ENCODE results near the gene SRD5A2. TPM values are rescaled to one million over a fixed set of nuclear protein-coding genes. Genes with fewer than 3 reads are reported as not detected.
"Not testable (repeated sequence)": the region's sequence is repeated elsewhere in the genome, so short reads cannot be mapped to it uniquely, and the experiment has no call there.

The SRD5A2 gene
- total RNA-seq, 1 donor from 2014 or later = not detected

- no peak for DNase-seq (ENCODE audit: low spot score)
- intact Hi-C loops (cut with DNase I) = no loop called here
Measured at GRCh38 chr2:31539505-31539904, 41.2 kb downstream of the SRD5A2 start.

- intact Hi-C loops (cut with DNase I) = no loop called here
Measured at GRCh38 chr2:31535768-31536167, 45.0 kb downstream of the SRD5A2 start.

GRCh38 chr2:31534636-31535035 is 46.1 kb downstream of the SRD5A2 start:
- intact Hi-C loops (cut with DNase I) = no loop called here
- no peak for DNase-seq (ENCODE audit: low spot score)

More at GRCh38 chr2:31535768-31536167, 45.0 kb downstream of the SRD5A2 start:
- DNase-seq (ENCODE audit: low spot score) = no peak

DNA sequence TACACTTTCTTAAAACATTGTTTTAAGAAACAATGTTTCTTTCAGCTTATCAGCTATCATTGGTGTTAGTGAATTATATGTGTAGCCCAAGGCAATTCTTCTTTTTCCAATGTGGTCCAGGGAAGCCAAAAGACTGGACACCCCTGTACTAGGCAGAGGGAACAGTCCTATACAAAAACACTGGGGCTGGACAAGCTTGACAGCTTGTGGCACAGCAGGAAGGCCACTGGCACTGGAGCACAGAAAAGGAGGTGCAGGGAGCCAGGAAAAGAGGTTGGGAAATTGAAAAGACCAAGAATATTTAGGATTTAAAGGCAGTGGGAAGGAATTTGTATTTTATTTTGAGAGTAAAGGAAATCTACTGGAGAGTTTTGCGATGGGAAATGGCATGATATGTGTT is 47.7 kb downstream of the SRD5A2 start:
- intact Hi-C loops (cut with DNase I) = no loop called here
- DNase-seq (ENCODE audit: low spot score) = no peak

DNA sequence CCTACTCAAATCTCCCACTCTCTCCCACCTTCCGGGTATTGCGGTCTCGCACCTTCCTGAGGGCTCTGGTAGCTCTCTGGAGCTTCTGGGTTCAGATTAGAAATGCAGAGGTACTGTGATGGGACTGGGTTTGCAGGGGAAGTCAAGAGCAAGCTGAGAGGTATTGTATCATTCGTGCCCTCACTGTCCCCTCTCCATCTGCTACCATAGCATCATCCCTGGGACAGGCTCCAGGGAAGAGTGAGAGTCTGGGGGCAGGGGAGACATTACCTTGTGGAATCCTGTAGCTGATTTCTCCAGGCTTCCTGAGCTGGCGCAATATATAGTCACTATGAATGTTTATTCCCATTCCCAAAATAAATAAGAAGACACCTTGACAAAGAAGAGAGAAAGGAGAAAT is 49.6 kb downstream of the SRD5A2 start:
- DNase-seq (ENCODE audit: low spot score) = no peak
- intact Hi-C loops (cut with DNase I) = no loop called here

GRCh38 chr2:31529256-31529655 is 51.5 kb downstream of the SRD5A2 start:
- intact Hi-C loops (cut with DNase I) = no loop called here
- DNase-seq (ENCODE audit: low spot score) = no peak

GRCh38 chr2:31528823-31529222 is 51.9 kb downstream of the SRD5A2 start:
- no peak for DNase-seq (ENCODE audit: low spot score)
- intact Hi-C loops (cut with DNase I) = no loop called here

GRCh38 chr2:31526946-31527732 is 53.6 kb downstream of the SRD5A2 start:
- no peak for DNase-seq (ENCODE audit: low spot score)
- intact Hi-C loops (cut with DNase I) = no loop called here

- no peak for DNase-seq (ENCODE audit: low spot score)
- intact Hi-C loops (cut with DNase I) = no loop called here
Measured at GRCh38 chr2:31525876-31526275, 54.9 kb downstream of the SRD5A2 start.

DNA sequence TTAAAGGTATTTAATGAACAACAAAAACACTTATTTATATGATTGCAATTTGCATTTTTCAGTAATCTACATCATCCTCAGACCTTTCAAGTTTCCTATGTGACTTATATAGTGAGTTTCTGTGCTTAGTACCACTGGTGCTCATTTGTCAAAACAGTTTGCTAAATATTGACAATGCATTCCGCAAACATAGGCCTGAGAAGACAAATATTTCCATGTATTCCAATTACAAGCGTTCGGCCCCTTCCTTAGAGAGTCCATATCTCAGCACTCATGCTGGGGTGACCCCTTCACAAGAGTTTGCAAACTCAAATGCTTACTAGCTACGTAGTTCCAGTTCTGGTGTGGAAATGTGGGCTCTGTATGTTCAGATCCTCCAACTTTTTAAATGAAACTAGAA is 56.1 kb downstream of the SRD5A2 start:
- intact Hi-C loops (cut with DNase I) = loop anchor here (5.0 kb wide), 1 partner anchor 812 kb away; no protein-coding TSS in a partner anchor
- DNase-seq (ENCODE audit: low spot score) = no peak

- intact Hi-C loops (cut with DNase I) = loop anchor here (5.0 kb wide), 1 partner anchor 812 kb away; no protein-coding TSS in a partner anchor
- no peak for DNase-seq (ENCODE audit: low spot score)
Measured at GRCh38 chr2:31523871-31524492, 56.8 kb downstream of the SRD5A2 start.

- intact Hi-C loops (cut with DNase I) = loop anchor here (5.0 kb wide), 1 partner anchor 810 kb away; no protein-coding TSS in a partner anchor
- no peak for DNase-seq (ENCODE audit: low spot score)
Measured at GRCh38 chr2:31522786-31523185, 58.0 kb downstream of the SRD5A2 start.

- DNase-seq (ENCODE audit: low spot score) = no peak
- intact Hi-C loops (cut with DNase I) = no loop called here
Measured at GRCh38 chr2:31517442-31518203, 63.1 kb downstream of the SRD5A2 start.

DNA sequence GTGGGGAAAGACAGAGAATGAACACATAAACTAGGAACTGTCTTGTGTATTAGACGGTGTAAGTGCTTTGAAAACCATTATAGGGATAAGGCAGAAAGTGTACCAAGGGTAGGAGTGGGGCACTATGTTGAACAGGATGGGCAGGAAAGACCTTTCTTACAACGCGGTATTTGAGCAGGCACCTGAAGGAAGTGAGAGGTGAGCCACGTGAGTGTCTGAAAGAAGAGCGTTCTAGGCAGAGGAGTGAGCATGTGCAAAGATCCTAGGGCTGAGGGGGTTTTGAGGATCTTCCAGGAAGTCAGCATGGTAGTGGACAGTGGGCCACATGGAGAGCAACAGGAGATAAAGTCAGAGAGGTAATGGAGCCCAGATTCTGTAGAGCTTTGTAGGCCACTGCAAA is 65.2 kb downstream of the SRD5A2 start:
- intact Hi-C loops (cut with DNase I) = no loop called here

DNA sequence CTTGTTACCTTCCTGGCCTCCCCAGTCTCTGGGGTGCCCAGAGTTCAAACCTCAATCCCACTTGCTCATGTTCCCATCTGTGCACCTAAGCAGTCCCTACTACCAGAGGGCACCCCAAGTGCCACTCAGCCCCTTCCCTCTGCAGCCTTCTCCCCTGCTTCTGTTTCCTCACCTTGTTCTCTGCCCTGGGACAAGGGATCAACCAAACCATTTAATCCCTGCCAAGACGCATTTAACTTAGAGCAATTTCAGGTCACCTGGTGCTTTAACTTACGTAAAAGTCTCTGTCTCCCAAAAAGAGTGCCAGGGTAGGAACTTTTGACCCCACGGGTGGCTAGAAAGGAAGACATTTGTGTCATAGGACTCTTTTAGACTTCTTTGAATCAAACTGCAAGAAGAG is 67.2 kb downstream of the SRD5A2 start:
- intact Hi-C loops (cut with DNase I) = no loop called here
- DNase-seq (ENCODE audit: low spot score) = no peak

More for the DNA sequence above, 65.2 kb downstream of the SRD5A2 start:
- no peak for DNase-seq (ENCODE audit: low spot score)

DNA sequence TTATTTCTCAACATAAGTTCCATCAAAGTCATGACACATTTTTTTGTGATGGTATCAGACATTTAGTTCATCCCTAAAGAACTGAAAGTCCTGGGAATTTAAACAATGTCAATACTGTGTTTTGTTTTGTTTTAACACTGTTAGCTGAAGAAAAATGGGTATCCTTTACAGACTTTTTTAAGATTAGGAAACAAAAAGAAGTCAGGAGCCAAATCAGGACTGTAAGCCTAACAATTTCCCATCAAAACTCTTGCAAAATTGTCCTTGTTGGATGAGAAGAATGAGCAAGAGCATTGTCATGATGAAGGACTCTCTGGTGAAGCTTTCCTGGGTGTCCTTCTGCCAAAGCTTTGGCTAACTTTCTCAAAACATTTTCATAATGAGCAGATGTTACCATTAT is 69.4 kb downstream of the SRD5A2 start:
- DNase-seq (ENCODE audit: low spot score) = no peak
- intact Hi-C loops (cut with DNase I) = no loop called here

- intact Hi-C loops (cut with DNase I) = no loop called here
- no peak for DNase-seq (ENCODE audit: low spot score)
Measured at GRCh38 chr2:31505111-31505510, 75.6 kb downstream of the SRD5A2 start.

DNA sequence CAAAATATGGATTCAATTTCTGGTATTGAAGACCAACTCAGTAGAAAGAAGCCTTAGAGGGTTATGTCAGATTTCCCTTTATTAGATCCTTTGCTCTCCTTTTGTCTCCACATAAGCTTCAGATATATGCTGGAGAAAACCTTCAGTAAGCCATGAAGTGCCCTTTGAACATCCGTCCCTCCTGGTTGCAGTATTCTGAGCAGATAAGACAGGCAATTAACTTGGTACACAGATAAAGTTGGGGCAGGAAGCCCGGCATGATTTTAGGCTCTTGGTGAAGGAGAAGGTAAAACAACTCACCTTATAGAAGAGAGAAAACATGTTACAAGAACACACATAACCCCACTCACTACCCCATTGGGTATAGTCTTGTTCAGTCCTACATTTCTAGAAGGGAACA is 76.4 kb downstream of the SRD5A2 start:
- DNase-seq (ENCODE audit: low spot score) = no peak
- intact Hi-C loops (cut with DNase I) = no loop called here

- intact Hi-C loops (cut with DNase I); DNase-seq (ENCODE audit: low spot score): not testable (repeated sequence)
Measured at GRCh38 chr2:31496451-31496874, 84.3 kb downstream of the SRD5A2 start.

GRCh38 chr2:31489339-31489738 is 91.4 kb downstream of the SRD5A2 start:
- intact Hi-C loops (cut with DNase I); DNase-seq (ENCODE audit: low spot score): not testable (repeated sequence)

All from cardiac septum (tissue), 1 donor.